Keratinocyte (primary cell): ENCODE results near the gene BCAT1. TPM values are rescaled to one million over a fixed set of nuclear protein-coding genes. Genes with fewer than 3 reads are reported as not detected.

Experiments
- DNase-seq: peaks from one replicate; pipeline ENCODE4 v3.0.0-alpha.2; 2011; ENCODE audit warnings: low read depth, missing footprints, low spot score
- FAIRE-seq: peaks from 2 replicates; lab custom pipeline; 2011; peaks lifted over from hg19 to GRCh38; lab: Jason Lieb, UNC
- H2AFZ ChIP-seq: 2 replicates; pipeline ENCODE4 v1.6.0; 2012; ENCODE audit warnings: low read length, control low read depth, inconsistent platforms; ENCODE audit not compliant: control insufficient read depth
- H3K27ac ChIP-seq: 2 replicates; pipeline ENCODE4 v1.5.1; 2011; ENCODE audit warnings: low read length; ENCODE audit not compliant: control insufficient read depth, insufficient read depth
- H3K27me3 ChIP-seq: 3 replicates; pipeline ENCODE4 v1.6.0; 2011; ENCODE audit warnings: low read length; ENCODE audit not compliant: control insufficient read depth, insufficient read depth; ENCODE audit errors: extremely low read depth
- H3K36me3 ChIP-seq, 2 experiments: 2 replicates in 1 of 2; 3 replicates in 1 of 2; pipeline ENCODE4 v1.5.1; 2011; ENCODE audit warnings: low read length in 2 of 2, mild to moderate bottlenecking in 1 of 2; ENCODE audit not compliant: control insufficient read depth in 2 of 2, insufficient read depth in 2 of 2; ENCODE audit errors: extremely low read depth in 1 of 2
- H3K4me1 ChIP-seq: 3 replicates; pipeline ENCODE4 v1.5.1; 2011; ENCODE audit warnings: low read length; ENCODE audit not compliant: control insufficient read depth, insufficient read depth; ENCODE audit errors: extremely low read depth
- H3K4me2 ChIP-seq: 3 replicates; pipeline ENCODE4 v1.6.0; 2011; ENCODE audit warnings: low read depth, low read length; ENCODE audit not compliant: control insufficient read depth, insufficient read depth; ENCODE audit errors: extremely low read depth
- H3K4me3 ChIP-seq, 3 experiments: fragments of 200-600 bp in 1 of 3; sonication (generic) in 1 of 3; 2 replicates in 2 of 3; 3 replicates in 1 of 3; pipeline ENCODE4 v1.5.1; 2011 to 2016; ENCODE audit warnings: low read length in 3 of 3, mild to moderate bottlenecking in 3 of 3, control low read depth in 2 of 3, inconsistent platforms in 1 of 3, low read depth in 1 of 3, mixed read lengths in 1 of 3, mixed run types in 1 of 3, moderate library complexity in 1 of 3; ENCODE audit not compliant: control insufficient read depth in 2 of 3, insufficient read depth in 2 of 3; ENCODE audit errors: extremely low read depth in 1 of 3
- H3K79me2 ChIP-seq: 2 replicates; pipeline ENCODE4 v1.6.0; 2012; ENCODE audit warnings: low read length; ENCODE audit not compliant: control insufficient read depth, insufficient read depth
- H3K9ac ChIP-seq: 3 replicates; pipeline ENCODE4 v1.6.0; 2011; ENCODE audit warnings: low read length; ENCODE audit not compliant: control insufficient read depth, insufficient read depth; ENCODE audit errors: extremely low read depth
- H3K9me1 ChIP-seq: 3 replicates; pipeline ENCODE4 v1.6.0; 2011; ENCODE audit warnings: low read length; ENCODE audit not compliant: control insufficient read depth, insufficient read depth; ENCODE audit errors: extremely low read depth
- H3K9me3 ChIP-seq: 2 replicates; pipeline ENCODE4 v1.5.1; 2012; ENCODE audit warnings: low read depth, low read length; ENCODE audit not compliant: control insufficient read depth
- H4K20me1 ChIP-seq: 3 replicates; pipeline ENCODE4 v1.6.0; 2011; ENCODE audit warnings: low read length; ENCODE audit not compliant: control insufficient read depth, insufficient read depth; ENCODE audit errors: extremely low read depth
- CTCF ChIP-seq, 3 experiments: IDR thresholded peaks in 1 of 3; conservative IDR thresholded peaks in 1 of 3; optimal IDR thresholded peaks in 1 of 3; 2 replicates in 2 of 3; 3 replicates in 1 of 3; pipeline versions ENCODE3 to v1.5.1; 2011; ENCODE audit warnings: low read length in 3 of 3, mild to moderate bottlenecking in 3 of 3, moderate library complexity in 2 of 3, control low read depth in 1 of 3, inconsistent platforms in 1 of 3; ENCODE audit not compliant: insufficient read depth in 2 of 3; ENCODE audit errors: extremely low read depth in 1 of 3
- EZH2 ChIP-seq: IDR thresholded peaks from one replicate; pipeline ENCODE4 v1.6.1; 2012; ENCODE audit warnings: inconsistent platforms, mild to moderate bottlenecking, low read length, moderate library complexity
- dilution Hi-C: fragments of 300-500 bp; cut with MboI; formaldehyde crosslinking; loops from one replicate; pipeline ENCODE4 v1.7.0; 2020; ENCODE audit warnings: low sequenced_read_pairs; ENCODE audit not compliant: extremely low pct_ligation_motif_present
- polyA plus RNA-seq, 5 experiments: library from polyadenylated mRNA; depleted of rRNA in 3 of 5; stranded (reverse) in 3 of 5; stranded (forward) in 1 of 5; unstranded in 1 of 5; fragments of >200 nt; gene quantifications; 1 replicate in 1 of 5; 2 replicates in 3 of 5; 3 replicates in 1 of 5; pipeline versions ENCODE4 v1.2.1 to v1.2.3, GENCODE V29; 2011 to 2012; ENCODE audit warnings: missing spikeins in 2 of 5, low read depth in 1 of 5, low replicate concordance in 1 of 5

Gene BCAT1
- polyA plus RNA-seq, 1 donor (not counting 4 experiments of a cell fraction or from before 2014, with no cell fraction given), result 6.5 TPM

GRCh38 chr12:24950231-24950834 is 1.4 kb upstream of the BCAT1 start:
- no peak overlapping the region for H3K4me2 ChIP-seq
- dilution Hi-C loops, result no loop called here

GRCh38 chr12:24948420-24948756 is 513 bp downstream of the BCAT1 start:
- peak overlapping the region; percentile 93 for H3K4me2 ChIP-seq
- DNase-seq (no peak), FAIRE-seq (no peak)
- peak overlapping the region; percentile 79 for H3K27ac ChIP-seq
- H3K9ac ChIP-seq, result peak overlapping the region; percentile 91
- dilution Hi-C loops, result no loop called here
- no peaks in the 10 kb centered on the region for H3K9me3 ChIP-seq
- no peak for TF ChIP-seq CTCF (optimal IDR thresholded peaks at IDR 0.05 in 1 of 3, IDR thresholded peaks at IDR 0.05 in 1 of 3, conservative IDR thresholded peaks at IDR 0.05 in 1 of 3; ENCODE audit: extremely low read depth in 1 of 3, insufficient read depth in 2 of 3, low read length in 3 of 3)
- TF ChIP-seq EZH2, result no peak
- no peaks in the 10 kb centered on the region for H4K20me1 ChIP-seq
- H3K79me2 ChIP-seq, result peaks cover 1% of the 10 kb centered on the region
- peak overlapping the region; percentile 44 to 97 (median 84) for H3K4me3 ChIP-seq
- peak overlapping the region; percentile 98 for H2AFZ ChIP-seq
- peaks cover 0 to 5% of the 10 kb centered on the region in 2 experiments for H3K36me3 ChIP-seq
- H3K9me1 ChIP-seq, result no peaks in the 10 kb centered on the region
- no peaks in the 10 kb centered on the region for H3K27me3 ChIP-seq
- peaks cover 16% of the 10 kb centered on the region for H3K4me1 ChIP-seq

More at GRCh38 chr12:24950231-24950834, 1.4 kb upstream of the BCAT1 start:
- Histone ChIP-seq H3K9me3 (no peaks in the 10 kb centered on the region), H3K4me1 (peaks cover 16% of the 10 kb centered on the region), H2AFZ (no peak overlapping the region), H3K9ac (no peak overlapping the region), H3K4me3 (no peak overlapping the region), H3K27me3 (no peaks in the 10 kb centered on the region), H3K27ac (no peak overlapping the region), H3K79me2 (peaks cover 1% of the 10 kb centered on the region), H4K20me1 (no peaks in the 10 kb centered on the region), H3K9me1 (no peaks in the 10 kb centered on the region), H3K36me3 (peaks cover 0 to 4% of the 10 kb centered on the region in 2 experiments)
- FAIRE-seq (no peak), DNase-seq (no peak)
- TF ChIP-seq EZH2, result no peak
- TF ChIP-seq CTCF (optimal IDR thresholded peaks at IDR 0.05 in 1 of 3, IDR thresholded peaks at IDR 0.05 in 1 of 3, conservative IDR thresholded peaks at IDR 0.05 in 1 of 3; ENCODE audit: extremely low read depth in 1 of 3, insufficient read depth in 2 of 3, low read length in 3 of 3), result no peak
